GM21576 (cell line): ENCODE results near the gene TNNT3.
"Not testable (repeated sequence)": the region's sequence is repeated elsewhere in the genome, so short reads cannot be mapped to it uniquely, and the experiment has no call there.

Experiments
- ATAC-seq: cut with Tn5 transposase; IDR thresholded peaks from one replicate; pipeline ENCODE4 v1.9.1; 2021; ENCODE audit warnings: mild to moderate bottlenecking, moderate library complexity; ENCODE audit not compliant: unreplicated experiment

The TNNT3 gene

GRCh38 chr11:1880746-1881441, 38.6 kb upstream of the TNNT3 start:
- no peak for ATAC-seq

GRCh38 chr11:1881442-1882264, 37.9 kb upstream of the TNNT3 start:
- ATAC-seq, result peak; percentile 26

- ATAC-seq, result peak; percentile 53
These were observed 37.0 kb upstream of the TNNT3 start for GRCh38 chr11:1882265-1883238.

GRCh38 chr11:1883346-1884302, 35.9 kb upstream of the TNNT3 start:
- no peak for ATAC-seq

- no peak for ATAC-seq
These were observed 35.2 kb upstream of the TNNT3 start for GRCh38 chr11:1884303-1884700.

- not testable (repeated sequence) for ATAC-seq
These were observed 33.0 kb upstream of the TNNT3 start for GRCh38 chr11:1886551-1886950.

- ATAC-seq, result no peak
These were observed 31.8 kb upstream of the TNNT3 start for GRCh38 chr11:1887451-1888346.

GRCh38 chr11:1888347-1888753, 31.2 kb upstream of the TNNT3 start:
- ATAC-seq, result no peak

GRCh38 chr11:1888811-1889210, 30.7 kb upstream of the TNNT3 start:
- ATAC-seq, result no peak

- ATAC-seq, result no peak
These were observed 30.1 kb upstream of the TNNT3 start for GRCh38 chr11:1889224-1889930.

GRCh38 chr11:1889941-1890855, 29.3 kb upstream of the TNNT3 start:
- ATAC-seq, result no peak

- no peak for ATAC-seq
These were observed 28.4 kb upstream of the TNNT3 start for GRCh38 chr11:1890856-1891830.

GRCh38 chr11:1891831-1892115, 27.7 kb upstream of the TNNT3 start, which contains the start of gene PRR33:
TSS of gene PRR33 (minus strand) at chr11:1891895. CDS start at chr11:1890584, 1,311 bp downstream.
- ATAC-seq, result no peak

GRCh38 chr11:1892116-1892515, 27.4 kb upstream of the TNNT3 start:
- no peak for ATAC-seq

GRCh38 chr11:1892558-1892957, 26.9 kb upstream of the TNNT3 start:
- no peak for ATAC-seq
